Gastroesophageal sphincter (tissue), 4 donors: ENCODE data around the gene FUT8. TPM values are rescaled to one million over a fixed set of nuclear protein-coding genes. Genes with fewer than 3 reads are reported as not detected.

Experiments used
- ATAC-seq: fragments of 150-250 bp; one replicate; pipeline ENCODE4 v1.9.1; 2016; ENCODE audit warnings: mild to moderate bottlenecking, moderate library complexity
- H3K27ac ChIP-seq, 4 donors: fragments of 200-600 bp; sonication (generic) in 3 of 4; 1 replicate in 3 of 4; 2 replicates in 1 of 4; pipeline ENCODE4 v1.5.1; 2016 to 2019
- H3K27me3 ChIP-seq: fragments of 200-600 bp; sonication (generic); one replicate; pipeline ENCODE4 v1.5.1; 2019
- H3K36me3 ChIP-seq, 2 donors: fragments of 200-600 bp; sonication (generic); one replicate each; pipeline ENCODE4 v1.5.1; 2019; ENCODE audit warnings: control low read depth in 1 of 2
- H3K4me1 ChIP-seq, 3 donors: fragments of 200-600 bp; sonication (generic); 1 replicate in 2 of 3; 2 replicates in 1 of 3; pipeline ENCODE4 v1.5.1; 2016 to 2019; ENCODE audit warnings: control low read depth in 2 of 3
- H3K4me3 ChIP-seq, 2 donors: fragments of 200-600 bp; sonication (generic); one replicate each; pipeline ENCODE4 v1.5.1; 2019; ENCODE audit warnings: mild to moderate bottlenecking in 1 of 2, moderate library complexity in 1 of 2
- H3K9me3 ChIP-seq, 3 donors: fragments of 200-600 bp; sonication (generic); one replicate each; pipeline ENCODE4 v1.5.1; 2017 to 2019; ENCODE audit warnings: control low read depth in 2 of 3
- CTCF ChIP-seq, 4 experiments: fragments of 200-600 bp in 2 of 4; fragments of 450-650 bp in 2 of 4; sonication (generic) in 1 of 4; IDR thresholded peaks; one replicate each; pipeline ENCODE4 v1.5.1; 2017 to 2019; ENCODE audit warnings: antibody characterized with exemption in 4 of 4, mild to moderate bottlenecking in 2 of 4, moderate library complexity in 2 of 4
- EP300 ChIP-seq: sonication (generic); formaldehyde crosslinking; IDR thresholded peaks from one replicate; pipeline ENCODE4 v1.6.1; 2017; ENCODE audit warnings: antibody characterized with exemption, mild to moderate bottlenecking
- POLR2A ChIP-seq, 2 donors: fragments of 450-650 bp; IDR thresholded peaks; one replicate each; pipeline ENCODE4 v1.6.1; 2017; ENCODE audit warnings: antibody characterized with exemption in 2 of 2, mild to moderate bottlenecking in 2 of 2, moderate library complexity in 1 of 2
- POLR2AphosphoS5 ChIP-seq: sonication (generic); formaldehyde crosslinking; IDR thresholded peaks from one replicate; pipeline ENCODE4 v1.6.1; 2017; ENCODE audit warnings: antibody characterized with exemption
- WGBS, 2 donors: methylation state at CpG; one replicate each; pipeline ENCODE4 v1.1.5; 2018; ENCODE audit warnings: low coverage in 1 of 2; 5-methylcytosine and 5-hydroxymethylcytosine counted together
- total RNA-seq, 4 donors: library from RNA; depleted of rRNA; stranded (reverse); fragments of >200 nt; gene quantifications; one replicate each; pipeline ENCODE4 v1.1.0, GENCODE V29; 2016

FUT8 gene
- total RNA-seq, 4 donors from 2014 or later = 16.9 to 35.2 (median 30.8) TPM

- H3K4me3 ChIP-seq = no peak overlapping the region
- no peaks in the 10 kb centered on the region for H3K36me3 ChIP-seq
- WGBS, 2 donors = 64 to 76% methylated on average over 2 of the region's 2 CpGs
- no peak for ATAC-seq
- no peaks in the 10 kb centered on the region for H3K4me1 ChIP-seq
- no peaks in the 10 kb centered on the region for H3K9me3 ChIP-seq
- no peak overlapping the region for H3K27ac ChIP-seq
- no peak for TF ChIP-seq CTCF (IDR thresholded peaks at IDR 0.05)
- TF ChIP-seq POLR2AphosphoS5 = no peak
- TF ChIP-seq EP300 = no peak
- TF ChIP-seq POLR2A (IDR thresholded peaks at IDR 0.05) = no peak
- peaks cover 3% of the 10 kb centered on the region for H3K27me3 ChIP-seq
Observed at GRCh38 chr14:65780566-65780965, 368.0 kb downstream of the FUT8 start.

DNA sequence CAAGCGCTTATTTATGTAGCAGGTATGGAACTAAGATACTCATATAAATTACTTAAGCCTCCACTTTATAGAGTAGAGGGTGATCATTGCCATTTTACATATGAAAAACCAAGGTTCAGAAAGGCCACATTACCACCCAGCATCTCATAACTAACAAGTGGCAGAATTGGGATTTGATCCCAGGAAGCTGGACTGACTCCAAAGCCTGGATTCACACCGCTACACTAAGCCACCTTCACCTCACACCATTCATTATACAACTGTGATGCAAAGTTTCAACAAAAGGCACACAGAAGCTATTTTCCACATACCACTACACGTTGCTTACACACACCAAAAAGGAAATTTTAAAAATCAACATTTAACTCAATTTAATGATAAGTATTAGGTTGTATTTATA, 370.6 kb downstream of the FUT8 start:
- Histone ChIP-seq H3K36me3 (no peaks in the 10 kb centered on the region), H3K27ac (no peak overlapping the region), H3K9me3 (no peaks in the 10 kb centered on the region), H3K4me3 (no peak overlapping the region), H3K4me1 (no peaks in the 10 kb centered on the region), H3K27me3 (peaks cover 2% of the 10 kb centered on the region)
- TF ChIP-seq POLR2A (IDR thresholded peaks at IDR 0.05) = no peak
- no peak for TF ChIP-seq CTCF (IDR thresholded peaks at IDR 0.05)
- no peak for TF ChIP-seq POLR2AphosphoS5
- no peak for TF ChIP-seq EP300
- no peak for ATAC-seq
- 66% methylated on average over 3 of the region's 3 CpGs for WGBS, 2 donors

DNA sequence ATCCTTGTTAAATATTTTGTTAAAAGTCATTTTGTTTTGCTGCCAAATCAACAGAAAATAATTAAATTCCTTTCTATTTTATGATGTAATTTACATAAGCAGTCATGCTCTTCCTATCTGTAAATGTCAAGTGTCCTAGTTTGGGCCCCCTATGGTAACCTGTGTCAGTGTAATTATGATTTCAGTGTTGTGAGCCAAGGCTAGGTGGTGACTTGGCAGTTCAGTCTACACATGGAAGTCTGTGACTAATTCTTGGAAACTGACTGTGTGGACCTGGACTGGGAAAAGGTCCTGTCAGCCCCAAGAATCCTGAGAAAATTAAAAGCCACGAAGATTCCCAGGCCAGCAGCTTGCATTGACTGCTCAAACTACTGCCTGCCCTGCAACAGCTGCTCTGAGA, 371.0 kb downstream of the FUT8 start:
- no peak for TF ChIP-seq EP300
- no peak for TF ChIP-seq POLR2A (IDR thresholded peaks at IDR 0.05)
- no peak for TF ChIP-seq POLR2AphosphoS5
- TF ChIP-seq CTCF (IDR thresholded peaks at IDR 0.05) = no peak
- H3K27ac ChIP-seq = no peak overlapping the region

GRCh38 chr14:65784574-65784973, 372.0 kb downstream of the FUT8 start:
- Histone ChIP-seq H3K4me1 (no peaks in the 10 kb centered on the region), H3K27ac (no peak overlapping the region), H3K9me3 (no peaks in the 10 kb centered on the region), H3K4me3 (no peak overlapping the region), H3K36me3 (no peaks in the 10 kb centered on the region), H3K27me3 (no peaks in the 10 kb centered on the region)
- 80% methylated on average over 2 of the region's 2 CpGs; no CpG with 5 or more reads in 1 of the 2 donors for WGBS, 2 donors
- TF ChIP-seq EP300 = no peak
- TF ChIP-seq CTCF (IDR thresholded peaks at IDR 0.05) = no peak
- TF ChIP-seq POLR2A (IDR thresholded peaks at IDR 0.05) = no peak
- TF ChIP-seq POLR2AphosphoS5 = no peak
- ATAC-seq = no peak

More for the DNA sequence above, 371.0 kb downstream of the FUT8 start:
- H3K36me3 ChIP-seq = no peaks in the 10 kb centered on the region
- H3K4me1 ChIP-seq = no peaks in the 10 kb centered on the region
- no peaks in the 10 kb centered on the region for H3K9me3 ChIP-seq
- WGBS, 2 donors = 0 to 14% methylated on average over 1 of the region's 1 CpG
- ATAC-seq = no peak
- H3K4me3 ChIP-seq = no peak overlapping the region
- no peaks in the 10 kb centered on the region for H3K27me3 ChIP-seq

DNA sequence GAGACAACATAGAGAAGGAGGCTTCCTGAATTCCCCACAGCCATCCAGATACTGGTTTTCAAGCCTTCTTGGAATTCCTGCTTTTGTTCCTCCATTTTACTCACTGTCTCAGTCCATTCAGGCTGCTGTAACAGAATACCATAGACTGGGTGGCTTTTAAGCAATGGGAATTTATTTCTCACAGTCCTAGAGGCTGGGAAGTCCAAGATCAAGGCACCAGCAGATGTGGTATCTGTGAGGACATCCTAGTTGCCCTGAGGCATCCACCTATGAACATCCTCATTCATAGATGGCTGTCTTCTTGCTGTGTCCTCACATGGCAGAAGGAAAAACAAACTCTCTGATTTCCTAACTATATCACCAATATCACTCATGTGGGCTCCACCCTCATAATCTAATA, 374.9 kb downstream of the FUT8 start:
- no peak overlapping the region for H3K27ac ChIP-seq
- no peak for TF ChIP-seq POLR2AphosphoS5
- TF ChIP-seq EP300 = no peak
- no peak for TF ChIP-seq CTCF (IDR thresholded peaks at IDR 0.05)
- TF ChIP-seq POLR2A (IDR thresholded peaks at IDR 0.05) = no peak
- H3K27me3 ChIP-seq = peaks cover 7% of the 10 kb centered on the region
- no peaks in the 10 kb centered on the region for H3K4me1 ChIP-seq
- H3K36me3 ChIP-seq = no peaks in the 10 kb centered on the region
- no peaks in the 10 kb centered on the region for H3K9me3 ChIP-seq
- H3K4me3 ChIP-seq = no peak overlapping the region
- no peak for ATAC-seq
